PC-3 (cell line): Measurements from ENCODE around the gene NCAPG2. TPM values are rescaled to one million over a fixed set of nuclear protein-coding genes. Genes with fewer than 3 reads are reported as not detected.
A peak's percentile ranks its signal among the peaks of the same experiment; 100 is the strongest.
"Not testable (repeated sequence)": the region's sequence is repeated elsewhere in the genome, so short reads cannot be mapped to it uniquely, and the experiment has no call there.

ENCODE experiments used
- ATAC-seq: fragments of 200-7000 bp; cut with Tn5 transposase; 2 replicates; pipeline ENCODE4 v1.9.1; 2020; ENCODE audit warnings: mild to moderate bottlenecking, moderate library complexity
- BruUV-seq: library from RNA; stranded (reverse); fragments of 400-500 nt; replicated peaks from 2 replicates; lab custom pipeline; 2021; lab: Mats Ljungman, UMichigan
- CTCF ChIA-PET: fragments of 300-600 bp; sonication (Branson Sonifier 250); formaldehyde crosslinking; loops from one replicate; lab custom pipeline; 2022; ENCODE audit warnings: antibody characterized with exemption; lab: Charles Lee
- POLR2A ChIA-PET: fragments of 300-600 bp; sonication (Branson Sonifier 250); formaldehyde crosslinking; loops from one replicate; lab custom pipeline; 2022; ENCODE audit warnings: antibody characterized with exemption; ENCODE audit not compliant: unreplicated experiment; lab: Charles Lee
- DNase-seq: peaks from one replicate; pipeline ENCODE4 v3.0.0-alpha.2; 2015
- H2AFZ ChIP-seq: fragments of 300-600 bp; sonication (generic); 2 replicates; pipeline ENCODE4 v1.6.0; 2016; ENCODE audit warnings: antibody characterized with exemption, low read length
- H3F3A ChIP-seq: fragments of 300-600 bp; sonication (generic); one replicate; pipeline ENCODE4 v1.6.0; 2017; ENCODE audit warnings: antibody characterized with exemption, low read length, control low read depth, mild to moderate bottlenecking; ENCODE audit not compliant: unreplicated experiment
- H3K27ac ChIP-seq: fragments of 300-600 bp; sonication (generic); 2 replicates; pipeline ENCODE4 v1.5.1; 2016; ENCODE audit warnings: mild to moderate bottlenecking, low read length
- H3K27me3 ChIP-seq: fragments of 300-600 bp; sonication (generic); 2 replicates; pipeline ENCODE4 v1.6.1; 2016; ENCODE audit warnings: low read length, mixed read lengths
- H3K36me3 ChIP-seq: fragments of 300-600 bp; sonication (generic); 2 replicates; pipeline ENCODE4 v1.6.1; 2016; ENCODE audit warnings: low read depth, mixed run types, low read length, mixed read lengths
- H3K4me1 ChIP-seq: fragments of 300-600 bp; sonication (generic); 2 replicates; pipeline ENCODE4 v1.5.1; 2016; ENCODE audit warnings: low read length; ENCODE audit not compliant: insufficient read depth
- H3K4me2 ChIP-seq: fragments of 300-600 bp; sonication (generic); 2 replicates; pipeline ENCODE4 v1.6.0; 2016; ENCODE audit warnings: low read length
- H3K4me3 ChIP-seq: fragments of 300-600 bp; sonication (generic); 2 replicates; pipeline ENCODE4 v1.5.1; 2016; ENCODE audit warnings: mild to moderate bottlenecking, low read length, mixed read lengths
- H3K79me2 ChIP-seq: fragments of 300-600 bp; sonication (generic); 2 replicates; pipeline ENCODE4 v1.6.1; 2017; ENCODE audit warnings: low read length, mixed read lengths
- H3K9ac ChIP-seq: fragments of 300-600 bp; sonication (generic); 2 replicates; pipeline ENCODE4 v1.6.0; 2016; ENCODE audit warnings: mild to moderate bottlenecking, low read length
- H3K9me2 ChIP-seq: fragments of 300-600 bp; sonication (generic); replicated peaks from 2 replicates; pipeline ENCODE4 v1.6.1; 2016; ENCODE audit warnings: mixed run types, low read length, mixed read lengths
- H3K9me3 ChIP-seq: fragments of 300-600 bp; sonication (generic); 2 replicates; pipeline ENCODE4 v1.6.1; 2016; ENCODE audit warnings: low read length, mixed read lengths
- H4K20me1 ChIP-seq: fragments of 300-600 bp; sonication (generic); 2 replicates; pipeline ENCODE4 v1.6.1; 2016; ENCODE audit warnings: low read length, mixed read lengths
- CTCF ChIP-seq: fragments of 300-600 bp; sonication (generic); conservative IDR thresholded peaks from 2 replicates; pipeline ENCODE4 v1.5.1; 2017; ENCODE audit warnings: antibody characterized with exemption, low read depth, mild to moderate bottlenecking, low read length
- EZH2 ChIP-seq: fragments of 300-600 bp; sonication (generic); IDR thresholded peaks from one replicate; pipeline ENCODE4 v1.6.1; 2017; ENCODE audit warnings: antibody characterized with exemption, mild to moderate bottlenecking, low read length; ENCODE audit not compliant: unreplicated experiment
- EZH2phosphoT487 ChIP-seq: fragments of 300-600 bp; sonication (generic); IDR thresholded peaks from 2 replicates; pipeline ENCODE4 v1.6.1; 2018; ENCODE audit warnings: mild to moderate bottlenecking, antibody characterized with exemption, low read length, borderline replicate concordance
- intact Hi-C: fragments of 100-400 bp; cut with micrococcal nuclease; formaldehyde crosslinking; loops from 2 replicates; pipeline ENCODE4 v1.9.0; 2023
- total RNA-seq: library from RNA; depleted of rRNA; stranded (reverse); fragments of >200 nt; gene quantifications from 2 replicates; pipeline ENCODE4 v1.2.3, GENCODE V29; 2014

NCAPG2 gene
- total RNA-seq, 1 experiment from 2014 or later, result 49.2 TPM

DNA sequence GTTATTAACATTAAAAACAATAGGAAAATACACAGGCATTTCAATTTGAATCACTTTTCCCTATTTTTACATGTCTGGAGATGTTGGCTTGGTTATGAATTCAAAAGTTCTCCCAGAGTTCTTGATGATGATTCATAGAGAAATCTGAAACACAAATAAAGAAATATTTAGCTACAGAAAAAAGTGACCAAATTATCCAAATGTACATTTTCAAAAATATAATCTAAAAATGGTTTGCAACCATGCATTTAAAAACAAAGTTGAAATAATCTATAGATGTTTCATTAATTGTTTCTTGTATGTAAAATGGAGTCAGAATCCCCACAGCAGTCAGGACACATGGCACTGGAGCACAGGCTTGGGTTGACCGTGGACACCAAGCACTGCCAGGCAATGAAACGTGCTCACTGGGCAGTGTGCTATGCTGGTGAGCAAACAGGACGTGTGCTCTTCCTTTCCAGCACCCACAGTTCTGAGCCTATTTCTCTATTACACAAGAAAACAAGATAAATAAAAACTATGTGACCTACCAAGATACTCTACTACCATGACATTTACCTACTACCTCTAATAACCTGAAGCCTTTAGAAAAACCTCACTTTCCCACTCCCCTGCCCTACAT lies 72.9 kb downstream of the NCAPG2 start:
- H3K9ac ChIP-seq, result no peak overlapping the region
- H3F3A ChIP-seq, result no peaks in the 10 kb centered on the region
- BruUV-seq, result no TSS peak
- H3K9me2 ChIP-seq, result no peaks in the 10 kb centered on the region
- no peaks in the 10 kb centered on the region for H3K4me1 ChIP-seq
- no peaks in the 10 kb centered on the region for H3K27me3 ChIP-seq
- CTCF ChIA-PET, result no interaction called here
- no peak overlapping the region for H3K4me2 ChIP-seq
- TF ChIP-seq EZH2 (no peak), EZH2phosphoT487 (no peak), CTCF (no peak)
- H4K20me1 ChIP-seq, result no peaks in the 10 kb centered on the region
- H3K27ac ChIP-seq, result no peak overlapping the region
- H3K79me2 ChIP-seq, result no peaks in the 10 kb centered on the region
- H3K36me3 ChIP-seq, result peaks cover 13% of the 10 kb centered on the region
- no peak for DNase-seq
- no peak overlapping the region for H3K4me3 ChIP-seq
- H2AFZ ChIP-seq, result no peak overlapping the region
- H3K9me3 ChIP-seq, result no peaks in the 10 kb centered on the region
- intact Hi-C loops, result no loop called here
- POLR2A ChIA-PET, result no interaction called here
- ATAC-seq, result peak; percentile 35; the same call in 1 of the 2 replicates

GRCh38 chr7:158626289-158626688 lies 78.3 kb downstream of the NCAPG2 start:
- CTCF ChIA-PET, H3K27me3 ChIP-seq, H3K9me2 ChIP-seq, H3K27ac ChIP-seq, intact Hi-C loops, DNase-seq, ATAC-seq, BruUV-seq, H3K79me2 ChIP-seq, H3K4me2 ChIP-seq, H2AFZ ChIP-seq, H4K20me1 ChIP-seq, H3F3A ChIP-seq, POLR2A ChIA-PET, H3K4me3 ChIP-seq, H3K4me1 ChIP-seq, H3K9me3 ChIP-seq, H3K9ac ChIP-seq: not testable (repeated sequence)
- H3K36me3 ChIP-seq, result peaks cover 13% of the 10 kb centered on the region

DNA sequence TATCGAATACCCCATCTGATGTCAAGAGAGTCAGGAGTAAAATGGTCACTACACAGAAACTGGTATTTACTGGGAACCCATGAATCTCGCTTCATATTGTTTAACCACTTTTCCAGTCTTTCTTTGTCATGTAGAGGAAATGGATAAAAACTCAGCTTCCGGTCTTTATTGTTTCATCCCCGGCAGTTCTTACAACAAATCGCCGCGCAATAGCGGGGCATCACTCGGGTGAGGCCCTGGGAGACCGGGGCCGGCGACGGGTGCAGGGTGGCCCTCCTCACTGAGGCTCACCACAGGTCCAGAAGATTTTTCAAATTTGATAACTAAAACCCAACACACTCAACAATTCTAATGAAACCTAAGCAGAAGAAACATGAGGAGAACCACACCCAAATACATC lies 81.4 kb downstream of the NCAPG2 start:
- intact Hi-C loops, result no loop called here
- POLR2A ChIA-PET, result no interaction called here
- TF ChIP-seq EZH2, result no peak
- TF ChIP-seq CTCF, result no peak
- no peak for TF ChIP-seq EZH2phosphoT487

More for the DNA sequence above, 81.4 kb downstream of the NCAPG2 start:
- H3K79me2 ChIP-seq, result no peaks in the 10 kb centered on the region
- H3K4me1 ChIP-seq, result no peaks in the 10 kb centered on the region
- no peaks in the 10 kb centered on the region for H4K20me1 ChIP-seq
- H3K9ac ChIP-seq, result no peak overlapping the region
- H3K9me3 ChIP-seq, result no peaks in the 10 kb centered on the region
- CTCF ChIA-PET, result no interaction called here
- H2AFZ ChIP-seq, result no peak overlapping the region
- H3K9me2 ChIP-seq, result no peaks in the 10 kb centered on the region
- no peak overlapping the region for H3K4me2 ChIP-seq
- no TSS peak for BruUV-seq
- no peak for DNase-seq
- no peaks in the 10 kb centered on the region for H3F3A ChIP-seq
- no peaks in the 10 kb centered on the region for H3K27me3 ChIP-seq
- no peak overlapping the region for H3K27ac ChIP-seq
- peaks cover 7% of the 10 kb centered on the region for H3K36me3 ChIP-seq
- H3K4me3 ChIP-seq, result no peak overlapping the region
- no peak for ATAC-seq
